ENCODE results near the gene PDIA6.

- TF ChIP-seq CTCF (IDR thresholded peaks at IDR 0.05) = no peak
- TF ChIP-seq POLR2AphosphoS5 (IDR thresholded peaks at IDR 0.05) = no peak
- TF ChIP-seq POLR2A (IDR thresholded peaks at IDR 0.05) = no peak
Measured at GRCh38 chr2:10781746-10782145, 30.8 kb downstream of the PDIA6 start.
